Measurements from ENCODE around the gene MCTP1.
"Not testable (repeated sequence)": the region's sequence is repeated elsewhere in the genome, so short reads cannot be mapped to it uniquely, and the experiment has no call there.

Gene MCTP1

DNA sequence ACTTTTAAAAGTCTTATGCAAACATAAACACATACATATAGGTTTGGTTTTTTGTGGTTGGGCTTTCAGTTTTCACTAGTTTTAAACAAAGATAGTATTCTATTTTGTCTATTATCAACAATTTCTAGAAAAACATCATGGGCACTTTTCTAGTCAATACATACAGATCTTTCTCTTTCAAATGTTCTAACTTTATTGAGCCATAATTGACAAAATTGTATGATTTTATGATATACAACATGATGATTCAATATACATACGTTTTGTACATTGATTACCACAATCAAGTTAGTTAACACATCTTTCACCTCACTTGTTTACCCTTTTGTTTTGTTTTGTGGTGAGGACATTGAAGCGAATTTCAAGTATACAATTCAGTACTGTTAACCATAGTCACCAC, 265.9 kb downstream of the MCTP1 start:
- no peak for DNase-seq

DNA sequence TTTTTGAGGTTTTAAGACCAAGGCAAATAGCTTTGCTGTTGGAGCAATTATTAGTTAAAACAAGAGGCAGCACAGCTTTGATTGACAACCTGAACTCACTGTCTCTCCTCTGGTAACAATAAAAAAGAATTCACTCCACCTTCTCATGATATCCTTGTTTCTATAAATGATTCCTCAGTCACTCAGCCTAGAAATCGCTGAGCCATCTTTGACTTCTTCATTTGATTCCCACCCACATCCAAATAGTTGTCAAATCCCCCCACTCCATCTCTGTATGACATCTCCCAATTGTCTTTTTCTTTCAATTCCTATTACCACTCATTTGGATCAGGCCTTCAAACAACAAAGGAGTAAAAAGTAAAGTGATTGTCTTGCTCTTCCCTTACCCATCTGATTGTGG, 266.4 kb downstream of the MCTP1 start:
- no peak for DNase-seq

DNA sequence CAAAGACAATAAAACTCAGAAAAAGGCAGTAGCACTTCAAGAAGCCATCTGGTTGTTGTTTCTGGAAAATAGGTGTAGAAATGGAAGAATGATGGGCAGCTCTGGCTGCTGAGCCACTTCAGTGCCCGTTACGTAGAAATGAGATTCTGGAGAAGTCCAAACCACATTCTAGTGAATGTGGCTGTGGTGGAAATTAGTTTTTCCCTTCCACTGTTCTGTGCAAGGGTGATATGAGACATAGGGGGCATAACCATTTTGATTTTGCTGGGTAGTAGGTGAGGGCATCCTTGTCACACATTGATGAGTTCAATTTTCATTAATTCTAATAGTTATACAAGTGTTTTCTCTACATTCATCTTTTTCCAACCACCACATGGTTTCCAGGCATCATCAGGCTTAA, 275.1 kb downstream of the MCTP1 start:
- no peak for DNase-seq

DNA sequence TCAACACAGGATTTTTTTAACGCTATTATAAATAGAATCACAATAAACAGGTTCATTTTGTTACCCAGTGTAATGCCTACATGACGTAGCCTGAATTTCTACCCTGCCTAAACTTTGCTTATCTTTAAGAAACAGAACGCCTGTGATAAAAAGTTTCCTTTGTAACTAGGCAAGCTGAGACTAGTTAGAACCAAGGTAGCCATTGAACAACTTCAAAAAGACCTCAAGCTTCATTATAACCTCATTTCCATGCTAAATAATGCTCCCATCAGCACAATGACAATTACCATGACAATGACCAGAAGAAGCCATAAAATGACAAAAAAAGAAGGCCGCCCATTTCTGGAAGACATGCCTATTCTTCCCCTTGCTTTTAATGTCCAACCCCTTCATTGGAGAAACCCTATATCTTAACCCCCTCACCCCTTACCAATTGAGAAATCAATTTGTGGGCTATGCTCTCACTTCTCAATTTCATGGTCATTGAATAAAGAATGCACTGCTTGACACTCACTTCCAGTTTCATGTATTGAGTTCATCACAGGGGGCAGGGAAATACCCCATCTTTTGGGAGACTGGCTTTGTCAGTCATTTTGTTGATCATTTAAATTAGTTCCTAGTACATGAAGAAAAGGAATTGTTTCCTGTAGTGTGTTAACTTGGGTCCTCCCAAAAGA, 276.8 kb downstream of the MCTP1 start:
- no peak for DNase-seq

DNA sequence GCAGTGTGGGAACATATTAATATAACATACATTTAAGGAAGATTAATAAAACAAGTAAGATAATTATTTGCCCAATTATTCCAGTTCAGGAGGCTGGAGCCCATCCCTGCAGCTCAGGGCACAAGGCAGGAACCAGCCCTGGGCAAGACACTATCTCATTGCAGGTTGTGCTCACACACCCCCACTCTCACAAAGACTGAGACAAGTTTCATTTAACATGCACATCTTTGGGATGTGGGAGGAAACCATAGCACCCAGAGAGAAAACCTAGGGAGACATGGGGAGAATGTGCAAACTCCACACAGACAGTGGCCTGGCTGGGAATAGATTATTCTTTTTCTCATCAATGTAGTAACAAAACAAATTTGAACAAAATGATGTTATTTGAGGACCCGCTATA, 279.1 kb downstream of the MCTP1 start:
- no peak for DNase-seq

DNA sequence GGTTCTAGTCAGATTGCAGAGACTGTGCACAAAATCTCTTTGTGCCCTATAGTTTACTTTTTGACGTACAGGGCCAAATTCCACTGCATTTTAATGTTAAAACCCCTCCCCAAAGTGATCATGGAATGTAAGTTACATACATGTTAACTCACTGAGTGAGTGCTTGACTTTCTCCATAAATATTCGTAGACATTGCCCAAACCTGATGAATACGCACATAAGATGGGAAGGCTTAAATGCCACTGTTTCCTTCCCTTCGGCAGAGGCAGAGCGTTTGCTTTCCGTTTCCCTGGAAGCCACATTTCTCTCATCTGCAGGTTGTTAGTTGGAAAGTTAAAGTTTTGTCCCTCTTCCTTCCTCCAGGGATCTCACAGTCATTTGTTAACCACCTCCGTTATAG, 286.2 kb downstream of the MCTP1 start:
- DNase-seq = no peak

DNA sequence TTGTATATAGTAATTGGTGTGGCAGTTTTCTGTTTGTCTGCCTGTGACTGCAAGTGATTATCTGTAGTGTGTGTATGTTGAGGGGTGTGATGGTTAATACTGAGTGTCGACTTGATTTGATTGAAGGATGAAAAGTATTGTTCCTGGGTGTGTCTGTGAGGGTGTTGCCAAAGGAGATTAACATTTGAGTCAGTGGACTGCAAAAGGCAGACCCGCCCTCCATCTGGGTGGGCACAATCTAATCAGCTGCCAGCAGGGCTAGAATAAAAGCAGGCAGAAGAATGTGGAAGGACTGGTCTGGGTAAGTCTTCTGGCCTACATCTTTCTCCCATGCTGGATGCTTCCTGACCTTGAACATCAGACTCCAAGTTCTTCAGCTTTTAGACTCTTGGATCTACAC, 290.4 kb downstream of the MCTP1 start:
- not testable (repeated sequence) for DNase-seq

DNA sequence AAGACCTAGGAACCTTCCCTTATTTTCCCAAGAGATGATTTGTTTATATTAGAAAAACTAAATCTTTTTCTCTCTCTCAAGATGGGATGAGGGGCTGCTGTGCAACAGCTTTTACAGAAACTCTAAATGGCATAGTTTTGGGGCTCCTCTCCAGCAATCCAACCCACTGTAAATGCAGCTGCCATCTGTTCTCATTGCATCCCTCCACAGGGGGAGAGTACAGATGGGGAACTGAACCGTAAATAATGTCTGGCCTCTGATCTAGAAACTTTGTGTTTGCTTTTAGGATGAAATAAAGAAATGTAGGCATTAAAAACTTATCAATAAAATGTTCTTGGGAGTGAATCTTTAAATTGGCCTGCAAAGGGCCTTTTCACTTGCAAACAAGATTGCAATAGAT, 291.4 kb downstream of the MCTP1 start:
- no peak for DNase-seq

DNA sequence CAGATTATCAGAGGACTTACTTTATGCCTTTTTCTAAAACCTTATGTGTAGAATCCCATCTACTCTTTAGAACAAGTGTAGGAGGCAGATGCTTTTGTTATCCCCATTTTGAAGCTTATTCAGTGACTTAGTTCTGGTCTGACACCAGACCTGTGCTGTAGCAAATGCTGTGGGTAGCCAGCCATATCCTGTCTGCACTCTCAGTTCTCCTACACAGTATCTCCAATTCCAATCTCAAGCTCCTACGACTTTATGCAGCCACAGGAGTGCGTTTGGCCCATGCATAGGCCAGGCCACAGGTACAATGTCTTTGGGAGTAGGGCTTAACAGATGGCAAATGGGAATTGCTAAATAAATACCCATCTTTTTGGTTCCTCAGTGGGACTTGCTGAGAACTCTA, 292.6 kb downstream of the MCTP1 start:
- no peak for DNase-seq

DNA sequence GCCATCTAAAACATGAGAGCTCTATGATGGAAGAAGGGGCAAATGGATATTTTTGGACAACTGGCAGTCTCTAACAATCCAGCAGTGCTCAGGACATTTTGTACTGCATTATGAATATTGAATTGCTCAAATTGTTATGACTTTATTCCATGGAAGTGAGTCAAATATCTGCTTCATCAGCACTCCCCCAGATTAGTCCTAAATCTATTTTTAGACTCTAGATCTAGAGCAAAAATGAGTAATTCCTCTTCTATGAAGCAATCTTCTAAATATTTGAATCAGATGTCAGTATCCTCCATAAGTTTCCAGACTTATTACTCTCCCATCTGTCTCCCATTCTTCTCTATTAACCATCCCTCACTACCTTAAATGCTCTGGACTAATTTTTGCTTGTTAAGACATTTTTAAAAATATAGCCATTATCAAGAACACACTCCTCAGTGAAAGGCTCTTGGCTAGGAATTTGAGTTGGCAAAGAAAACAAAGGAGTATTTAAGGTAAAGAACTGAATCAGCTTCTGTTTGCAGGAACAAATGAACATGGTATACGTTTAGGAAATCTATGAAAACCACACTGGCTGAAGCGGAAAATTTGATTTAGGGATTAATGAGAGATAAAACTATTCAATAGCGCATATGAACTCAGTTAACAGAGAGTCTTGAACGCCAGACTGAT, 300.9 kb downstream of the MCTP1 start:
- no peak for DNase-seq

DNA sequence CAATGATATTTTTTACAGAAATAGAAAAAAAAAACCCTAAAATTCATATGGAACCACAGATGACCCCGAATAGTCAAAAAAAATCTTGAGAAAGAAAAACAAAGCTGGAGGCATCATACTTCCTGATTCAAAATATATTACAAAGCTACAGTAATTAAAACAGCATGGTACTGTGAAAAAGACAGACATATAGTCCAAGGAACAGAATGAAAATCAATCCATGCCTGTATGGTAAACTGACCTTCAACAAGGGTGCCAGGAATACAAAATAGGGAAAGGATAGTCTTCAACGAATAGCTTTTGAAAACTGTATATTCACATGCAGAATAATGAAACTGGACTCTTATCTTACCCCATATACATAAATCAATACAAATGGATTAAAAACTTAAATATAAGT, 307.5 kb downstream of the MCTP1 start:
- no peak for DNase-seq

DNA sequence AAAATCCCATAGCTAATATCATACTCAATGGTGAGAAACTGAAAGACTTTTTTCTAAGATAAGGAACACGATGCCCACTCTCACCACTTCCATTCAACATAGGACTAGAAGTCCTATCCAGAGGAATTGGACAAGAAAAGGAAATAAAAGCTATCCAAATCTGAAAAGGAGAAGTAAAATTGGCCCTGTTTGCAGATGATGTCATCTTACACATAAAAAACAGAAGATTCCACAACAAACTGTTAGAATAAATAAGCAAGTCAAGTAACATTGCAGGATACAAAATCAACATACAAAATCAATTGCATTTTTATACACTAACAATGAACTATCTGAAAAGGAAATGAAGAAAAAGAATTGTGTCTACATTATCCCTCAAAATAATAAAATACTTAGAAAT, 308.0 kb downstream of the MCTP1 start:
- no peak for DNase-seq

DNA sequence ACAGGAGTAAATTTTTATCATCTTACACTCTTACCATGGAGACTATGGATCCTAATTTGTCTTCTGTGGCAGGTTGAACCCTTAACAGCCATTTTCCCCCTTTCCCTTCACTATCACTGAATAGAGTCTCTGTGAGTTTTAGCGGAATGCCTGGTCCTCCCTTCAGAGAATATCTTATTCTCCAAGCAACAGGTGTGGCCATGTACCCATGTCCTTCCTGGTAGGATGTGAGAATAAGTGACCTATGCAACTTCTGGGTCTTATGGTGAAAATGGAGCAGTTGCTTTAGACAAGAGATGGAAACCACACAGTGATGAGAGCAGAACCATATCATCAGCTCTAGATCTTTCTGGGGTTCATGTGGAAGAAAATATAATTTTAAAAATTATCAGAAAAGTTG, 312.6 kb downstream of the MCTP1 start:
- DNase-seq = no peak

DNA sequence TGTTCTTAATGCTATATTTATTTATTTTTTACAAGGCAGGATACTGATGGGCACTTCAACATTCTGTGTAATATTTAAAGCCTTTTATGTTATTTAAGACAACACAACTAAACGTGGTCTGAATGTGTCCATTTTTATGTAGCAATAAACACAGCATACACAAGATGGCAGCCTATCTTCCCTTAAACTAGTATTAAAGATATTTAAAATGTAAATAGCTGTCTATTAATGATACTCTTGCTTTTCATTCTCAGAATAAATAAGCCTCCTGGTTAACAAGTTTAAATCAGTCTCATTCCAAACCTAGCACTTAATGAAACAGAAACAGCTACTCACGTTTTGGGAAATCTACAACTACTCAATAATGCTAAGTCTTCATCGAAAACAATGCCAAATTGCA, 315.7 kb downstream of the MCTP1 start:
- DNase-seq = no peak

DNA sequence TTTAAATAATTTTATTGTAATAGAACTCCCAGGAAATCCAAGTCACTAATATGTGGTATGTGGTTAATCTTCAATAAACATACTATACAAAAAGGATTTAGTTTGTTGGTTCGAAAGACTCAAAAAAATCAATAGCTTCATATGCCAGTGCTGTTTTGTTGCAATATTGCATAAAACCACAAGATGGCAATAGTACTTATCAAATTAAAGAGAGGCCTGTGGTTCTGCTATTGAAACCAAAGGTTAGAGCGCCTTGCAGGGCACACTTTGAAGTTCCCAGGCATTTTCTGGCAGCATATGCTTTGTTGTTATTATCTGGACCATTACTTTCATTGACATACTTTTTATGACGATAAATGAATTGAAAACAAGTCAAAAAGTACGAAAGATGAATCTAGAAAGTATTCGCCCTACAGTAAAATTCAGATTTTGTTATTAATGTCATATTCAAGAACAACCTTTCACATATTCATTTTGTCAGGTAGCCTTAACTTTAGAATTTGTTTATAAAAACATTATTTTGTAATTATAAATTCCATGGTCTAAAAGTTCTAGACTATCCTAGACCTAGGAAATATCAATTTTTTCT, 316.3 kb downstream of the MCTP1 start:
- DNase-seq = peak; percentile 44

DNA sequence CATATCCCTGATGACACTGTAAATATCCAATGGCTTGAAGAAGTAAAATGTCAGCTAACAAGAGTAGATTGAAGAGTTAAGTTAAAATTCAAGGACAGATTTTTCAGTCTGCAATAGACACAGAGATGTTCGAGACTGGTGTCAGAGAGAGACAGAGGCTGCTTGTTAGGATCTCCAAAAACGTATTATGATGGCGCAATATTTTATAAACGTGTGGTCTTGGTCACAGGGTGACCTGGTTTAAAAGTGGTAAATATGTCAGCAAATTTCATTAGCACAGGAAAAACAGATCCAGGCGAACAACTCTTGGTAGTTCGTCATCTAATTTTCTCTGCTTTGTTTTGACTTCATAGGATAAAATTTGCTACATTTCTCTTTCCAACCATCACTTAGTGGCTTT, 317.4 kb downstream of the MCTP1 start:
- DNase-seq = no peak

DNA sequence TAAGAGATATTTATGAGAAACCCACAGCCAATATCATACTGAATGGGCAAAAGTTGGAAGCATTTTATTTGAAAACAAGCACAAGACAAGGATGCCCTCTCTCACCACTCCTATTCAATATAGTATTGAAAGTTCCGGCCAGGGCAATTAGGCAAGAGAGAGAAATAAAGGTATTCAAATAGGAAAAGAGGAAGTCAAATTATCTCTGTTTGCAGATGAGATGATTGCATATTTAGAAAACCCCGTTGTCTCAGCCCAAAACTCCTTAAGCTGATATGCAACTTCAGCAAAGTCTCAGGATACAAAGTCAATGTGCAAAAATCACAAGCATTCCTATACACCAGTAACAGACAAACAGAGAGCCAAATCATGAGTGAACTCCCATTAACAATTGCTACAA, 325.6 kb downstream of the MCTP1 start:
- not testable (repeated sequence) for DNase-seq

DNA sequence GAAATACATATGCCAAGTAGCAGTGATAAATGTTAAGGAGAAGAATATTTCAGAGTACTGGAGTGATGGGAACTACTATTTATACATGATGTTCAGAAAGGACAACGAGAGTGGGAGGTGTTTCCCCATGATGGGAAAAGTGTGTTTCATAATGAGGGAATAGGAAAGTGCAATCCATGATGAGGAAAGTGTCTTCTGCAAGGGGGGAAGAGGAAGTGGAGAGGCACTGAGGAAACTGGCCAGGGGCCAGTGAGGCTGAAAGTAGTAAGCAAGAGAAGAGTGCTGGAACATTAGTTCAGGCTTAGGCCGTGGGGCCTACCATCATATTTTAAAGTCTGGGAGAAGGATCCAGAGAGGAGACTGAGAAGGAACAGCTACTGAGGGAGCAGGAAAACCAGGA, 339.2 kb downstream of the MCTP1 start:
- DNase-seq = no peak

DNA sequence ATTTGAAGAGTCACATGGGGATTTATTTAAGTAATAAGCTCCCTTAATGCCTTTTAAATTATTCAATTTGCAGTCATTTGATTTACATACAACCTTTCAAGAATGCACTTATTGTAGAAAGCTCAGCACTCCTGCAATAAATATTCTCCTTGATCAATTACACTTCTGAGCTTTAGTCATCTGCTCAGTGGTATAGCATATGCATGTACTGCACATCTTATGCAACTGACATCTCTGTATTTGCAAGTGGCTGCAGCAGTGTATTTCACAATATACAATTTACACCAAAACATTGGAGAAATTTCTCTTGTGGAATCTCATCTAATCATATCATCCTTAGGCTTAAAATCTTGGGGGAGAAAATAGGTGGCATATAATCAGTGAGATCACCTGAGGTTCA, 340.7 kb downstream of the MCTP1 start:
- no peak for DNase-seq

DNA sequence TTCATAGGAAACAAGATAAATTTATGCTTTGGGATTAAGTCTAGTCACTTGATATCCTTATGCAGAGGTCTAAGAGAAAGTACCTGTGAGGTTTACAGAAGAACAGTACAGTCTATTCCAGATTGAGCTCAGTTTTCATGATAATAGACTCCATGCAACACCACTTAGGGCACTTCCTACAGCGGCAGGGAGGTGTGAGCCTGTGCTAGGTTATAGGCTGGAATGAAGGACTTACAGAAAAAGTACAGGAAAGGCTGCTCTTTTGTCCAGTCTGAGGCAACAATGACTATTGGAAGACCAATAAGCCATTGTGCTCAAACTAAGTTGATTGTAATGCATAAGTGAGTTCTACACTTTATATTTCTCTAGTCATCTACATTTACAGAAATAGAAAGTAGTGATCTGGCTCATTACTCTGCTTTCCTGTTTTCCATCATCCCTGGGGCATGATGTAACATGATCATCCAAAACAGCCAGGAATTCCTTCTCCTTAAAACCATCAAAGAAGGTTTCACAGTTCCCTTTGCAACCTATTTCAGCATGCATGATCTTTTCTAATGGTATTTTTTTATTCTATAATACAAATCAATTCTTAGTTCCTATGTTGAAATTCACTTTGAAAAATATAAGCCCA, 343.7 kb downstream of the MCTP1 start:
- DNase-seq = no peak

DNA sequence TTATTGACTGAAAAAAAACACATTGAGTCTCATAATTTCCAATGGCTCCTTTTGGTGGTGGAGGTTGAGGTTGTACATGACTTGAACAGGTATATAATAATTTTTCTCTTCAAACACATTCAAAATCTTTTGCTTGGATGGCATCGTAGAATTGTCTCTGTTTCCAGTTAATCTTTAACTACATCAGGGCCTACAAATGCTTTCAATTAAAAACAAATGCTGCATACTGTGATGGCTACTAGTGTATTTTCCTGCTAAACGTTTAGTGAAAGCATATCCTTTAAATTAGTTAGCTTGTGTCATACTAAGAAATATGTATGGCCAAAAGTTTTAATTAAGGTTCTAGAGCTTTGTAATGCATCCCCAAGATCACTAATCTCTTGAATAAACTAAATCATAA, 352.6 kb downstream of the MCTP1 start:
- DNase-seq = no peak

DNA sequence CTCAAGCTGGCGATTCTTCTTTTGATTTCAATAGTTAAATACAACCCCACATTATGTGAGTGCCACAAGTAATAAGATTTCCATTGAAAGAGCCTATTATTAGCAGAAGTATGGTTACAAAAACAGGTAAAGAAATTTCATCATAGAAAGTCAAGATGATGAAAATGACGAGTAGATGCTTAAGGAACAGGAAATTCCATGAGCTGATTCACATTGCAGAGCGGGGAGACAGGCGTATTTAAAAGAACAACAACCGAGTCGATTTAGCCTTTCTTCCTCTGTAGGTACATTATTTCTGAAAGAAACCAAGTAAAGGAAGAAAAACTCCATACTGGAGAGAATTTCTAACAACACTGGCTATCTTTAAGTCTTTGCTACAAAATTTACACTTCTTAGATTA, 356.0 kb downstream of the MCTP1 start:
- DNase-seq = no peak

DNA sequence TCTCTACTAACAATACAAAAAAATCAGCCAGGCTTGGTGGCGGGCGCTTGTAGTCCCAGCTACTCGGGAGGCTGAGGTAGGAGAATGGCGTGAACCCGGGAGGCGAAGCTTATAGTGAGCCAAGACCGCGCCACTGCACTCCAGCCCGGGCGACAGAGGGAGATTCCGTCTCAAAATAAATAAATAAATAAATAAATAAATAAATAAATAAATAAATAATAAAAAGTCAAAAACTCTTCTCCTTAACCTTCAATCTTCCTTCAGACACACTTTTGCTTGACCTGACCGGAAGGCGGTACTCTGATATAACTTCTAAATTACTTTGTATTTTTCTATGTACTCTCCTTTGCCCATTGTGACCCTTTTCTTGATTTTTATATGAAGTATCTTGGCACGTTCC, 364.3 kb downstream of the MCTP1 start:
- no peak for DNase-seq

DNA sequence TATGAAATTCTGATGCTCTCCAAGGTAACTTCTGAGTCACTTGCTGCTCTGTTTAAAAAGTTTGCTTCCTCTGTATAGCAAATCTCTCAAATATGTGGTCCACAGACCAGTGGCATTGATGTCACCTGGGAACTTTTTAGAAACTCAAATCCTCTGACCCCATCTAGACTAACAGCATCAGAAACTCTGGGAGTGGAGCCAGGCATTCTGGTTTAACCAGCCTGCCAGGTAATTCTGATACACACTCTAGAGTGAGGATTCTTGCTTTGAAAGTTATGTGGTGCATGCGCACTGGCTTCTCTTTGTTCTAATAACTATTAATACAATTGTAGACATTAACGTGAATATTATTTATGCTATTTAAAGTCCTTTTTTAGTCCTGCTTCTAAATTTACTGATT, 368.3 kb downstream of the MCTP1 start:
- no peak for DNase-seq
